ENCODE results near the gene IQCK. TPM values are rescaled to one million over a fixed set of nuclear protein-coding genes. Genes with fewer than 3 reads are reported as not detected.
"Not testable (repeated sequence)": the region's sequence is repeated elsewhere in the genome, so short reads cannot be mapped to it uniquely, and the experiment has no call there.

IQCK gene, protein sequence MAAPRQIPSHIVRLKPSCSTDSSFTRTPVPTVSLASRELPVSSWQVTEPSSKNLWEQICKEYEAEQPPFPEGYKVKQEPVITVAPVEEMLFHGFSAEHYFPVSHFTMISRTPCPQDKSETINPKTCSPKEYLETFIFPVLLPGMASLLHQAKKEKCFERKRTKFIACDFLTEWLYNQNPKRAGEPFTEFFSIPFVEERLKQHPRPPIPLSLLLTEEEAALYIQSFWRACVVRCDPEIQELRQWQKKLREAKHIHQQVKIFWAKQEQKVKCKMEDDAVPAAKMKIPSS
- total RNA-seq = 1 to 10 TPM; 3.3 to 4.0 TPM

GRCh38 chr16:19717741-19718623, at the start of gene IQCK, which contains the start of gene KNOP1:
TSS of gene IQCK (plus strand) at chr16:19718271. CDS start at chr16:19718307, 36 bp downstream.
TSS of gene KNOP1 (minus strand) at chr16:19718227. CDS start at chr16:19715035, 3,192 bp downstream.
- H3K36me3 Mint-ChIP-seq = peaks cover 21% of the 10 kb centered on the region
- no peaks in the 10 kb centered on the region for H3K9me3 Mint-ChIP-seq
- peak within 1 kb of the TSS; percentile 94 for H3K4me3 Mint-ChIP-seq

GRCh38 chr16:19672378-19672777, 45.7 kb upstream of the IQCK start:
- no peak overlapping the region for H3K4me3 Mint-ChIP-seq
- H3K27ac Mint-ChIP-seq = no peak overlapping the region
- no peaks in the 10 kb centered on the region for H3K9me3 Mint-ChIP-seq
- peaks cover 13% of the 10 kb centered on the region for H3K36me3 Mint-ChIP-seq
- no peak for DNase-seq
- no peaks in the 10 kb centered on the region for H3K27me3 Mint-ChIP-seq
- no peaks in the 10 kb centered on the region for H3K4me1 Mint-ChIP-seq

More at GRCh38 chr16:19717741-19718623, at the start of gene IQCK, which contains the start of gene KNOP1:
- Mint-ChIP-seq H3K27me3 (no peaks in the 10 kb centered on the region), H3K4me1 (peaks cover 8% of the 10 kb centered on the region), H3K27ac (peak within 1 kb of the TSS; percentile 93)
- peak; percentile 93 for DNase-seq

DNA sequence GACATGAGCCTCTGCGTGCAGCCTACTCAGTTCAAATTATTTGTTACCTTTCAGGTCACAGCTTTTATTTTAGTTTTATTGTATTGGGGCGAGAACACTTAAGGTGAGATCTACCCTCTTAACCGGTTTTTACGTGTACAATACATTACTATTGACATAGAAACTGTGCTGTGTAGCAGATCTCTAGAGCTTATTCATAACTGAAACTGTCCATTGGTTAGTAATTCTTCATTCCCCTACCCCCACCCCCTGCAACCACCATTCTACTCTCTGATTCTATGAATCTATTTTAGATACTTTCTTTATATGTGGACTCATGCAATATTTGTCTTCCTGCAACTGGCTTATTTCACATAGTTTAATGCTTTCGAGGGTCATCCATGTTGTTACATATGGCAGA, 43.6 kb upstream of the IQCK start:
- Mint-ChIP-seq H3K4me1 (no peaks in the 10 kb centered on the region), H3K36me3 (peaks cover 10% of the 10 kb centered on the region), H3K4me3 (no peak overlapping the region), H3K27me3 (no peaks in the 10 kb centered on the region), H3K27ac (no peak overlapping the region), H3K9me3 (no peaks in the 10 kb centered on the region)
- no peak for DNase-seq

DNA sequence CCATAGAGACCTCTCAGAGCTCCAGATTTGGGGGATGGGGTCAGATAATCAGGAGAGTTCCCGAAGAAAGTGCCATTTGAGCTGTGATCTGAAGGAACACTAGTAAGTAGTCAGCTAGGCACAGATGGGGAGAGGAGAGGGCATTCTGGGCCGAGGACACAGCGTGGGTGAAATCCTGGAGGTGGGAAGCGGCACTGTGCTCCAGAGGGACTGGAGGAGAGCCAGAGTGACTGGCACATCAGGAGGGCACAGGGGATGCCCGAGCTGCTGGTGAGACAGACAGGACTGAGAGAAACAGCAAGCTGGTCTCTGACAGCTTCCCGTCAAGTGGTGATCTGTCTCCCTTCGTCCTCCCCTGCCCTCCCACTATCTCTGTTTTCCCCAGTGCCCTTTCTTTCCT, 40.7 kb upstream of the IQCK start:
- Mint-ChIP-seq H3K4me1 (no peaks in the 10 kb centered on the region), H3K36me3 (peaks cover 17% of the 10 kb centered on the region), H3K4me3 (no peak overlapping the region), H3K27me3 (no peaks in the 10 kb centered on the region), H3K27ac (no peak overlapping the region), H3K9me3 (no peaks in the 10 kb centered on the region)
- DNase-seq = no peak

DNA sequence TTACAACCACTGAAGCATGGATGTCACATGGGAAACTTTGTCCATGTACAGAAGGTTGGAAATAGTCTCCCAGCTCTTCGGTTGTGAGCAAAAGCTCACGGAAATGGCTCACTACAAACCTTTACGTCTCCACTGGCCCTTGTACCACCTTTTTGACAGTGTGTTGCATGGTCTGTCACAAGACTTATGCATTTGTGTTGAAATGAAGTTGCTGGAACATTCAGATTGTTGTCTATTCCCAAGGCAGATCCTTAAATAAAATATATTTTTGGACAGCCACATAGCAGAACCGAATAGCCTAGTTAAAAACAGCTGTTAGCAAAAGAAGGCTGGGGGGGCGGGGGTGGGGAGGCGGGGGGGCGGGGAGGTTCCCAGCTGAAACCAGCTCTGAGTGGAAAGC, 39.3 kb upstream of the IQCK start:
- no peak for DNase-seq
- Mint-ChIP-seq H3K4me3 (no peak overlapping the region), H3K36me3 (peaks cover 31% of the 10 kb centered on the region), H3K9me3 (no peaks in the 10 kb centered on the region), H3K27ac (no peak overlapping the region), H3K27me3 (no peaks in the 10 kb centered on the region), H3K4me1 (no peaks in the 10 kb centered on the region)

- not testable (repeated sequence) for H3K27ac Mint-ChIP-seq, H3K27me3 Mint-ChIP-seq, DNase-seq, H3K4me3 Mint-ChIP-seq, H3K4me1 Mint-ChIP-seq, H3K9me3 Mint-ChIP-seq
- H3K36me3 Mint-ChIP-seq = peaks cover 36% of the 10 kb centered on the region
Observed at GRCh38 chr16:19679281-19679680, 38.8 kb upstream of the IQCK start.

DNA sequence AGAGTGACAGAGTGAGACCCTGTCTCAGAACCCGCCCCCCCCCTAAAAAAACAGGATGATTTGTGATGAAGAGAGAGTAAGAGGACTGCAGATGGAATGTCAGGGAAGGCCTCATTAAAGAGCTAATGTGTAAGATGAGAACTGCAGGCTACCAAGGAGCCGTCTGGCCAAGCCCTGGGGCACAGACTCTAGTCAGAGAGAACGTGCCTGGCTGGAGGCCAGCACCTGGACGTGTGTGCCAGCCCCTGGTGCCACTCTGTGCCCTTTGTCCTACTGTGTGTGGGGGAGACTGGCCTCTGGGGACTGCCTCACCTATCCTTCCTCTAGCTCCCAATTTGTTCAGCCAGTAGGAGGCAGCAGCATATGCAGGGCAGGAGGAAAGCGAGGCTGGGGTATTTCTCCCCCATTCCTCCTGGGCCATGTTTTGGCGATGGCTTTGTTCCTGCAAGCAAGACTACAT, 37.2 kb upstream of the IQCK start:
- H3K4me1 Mint-ChIP-seq = no peaks in the 10 kb centered on the region

DNA sequence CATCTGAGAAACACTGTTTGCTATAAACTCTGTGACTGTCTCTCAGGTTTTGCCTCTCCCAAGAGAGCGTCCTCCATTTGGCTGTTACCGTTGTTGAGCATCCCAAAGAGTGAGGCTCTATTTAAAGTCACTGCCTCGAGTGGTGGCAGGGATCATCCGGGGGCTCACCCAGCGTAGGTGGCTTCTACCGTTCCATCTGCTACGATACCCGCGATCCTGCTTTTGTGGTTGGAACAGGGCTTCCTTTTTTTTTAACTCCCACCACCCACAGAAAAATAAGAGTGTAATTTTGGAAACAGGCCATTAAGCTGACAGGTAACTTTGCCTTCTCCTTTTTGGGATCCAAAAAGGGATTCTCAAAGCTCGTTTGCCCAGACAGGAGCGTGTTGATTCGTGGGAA, 36.4 kb upstream of the IQCK start:
- H3K27me3 Mint-ChIP-seq = no peaks in the 10 kb centered on the region
- H3K4me1 Mint-ChIP-seq = no peaks in the 10 kb centered on the region
- no peak overlapping the region for H3K4me3 Mint-ChIP-seq
- H3K36me3 Mint-ChIP-seq = peaks cover 44% of the 10 kb centered on the region
- no peak for DNase-seq
- no peaks in the 10 kb centered on the region for H3K9me3 Mint-ChIP-seq
- H3K27ac Mint-ChIP-seq = no peak overlapping the region

More for the DNA sequence above, 37.2 kb upstream of the IQCK start:
- Mint-ChIP-seq H3K36me3 (peaks cover 40% of the 10 kb centered on the region), H3K27ac (no peak overlapping the region), H3K27me3 (no peaks in the 10 kb centered on the region), H3K4me3 (no peak overlapping the region), H3K9me3 (no peaks in the 10 kb centered on the region)
- no peak for DNase-seq

- Mint-ChIP-seq H3K4me1 (no peaks in the 10 kb centered on the region), H3K4me3 (no peak overlapping the region), H3K27me3 (no peaks in the 10 kb centered on the region), H3K27ac (no peak overlapping the region), H3K9me3 (no peaks in the 10 kb centered on the region), H3K36me3 (peaks cover 44% of the 10 kb centered on the region)
- no peak for DNase-seq
Observed at GRCh38 chr16:19683453-19684236, 34.4 kb upstream of the IQCK start.

DNA sequence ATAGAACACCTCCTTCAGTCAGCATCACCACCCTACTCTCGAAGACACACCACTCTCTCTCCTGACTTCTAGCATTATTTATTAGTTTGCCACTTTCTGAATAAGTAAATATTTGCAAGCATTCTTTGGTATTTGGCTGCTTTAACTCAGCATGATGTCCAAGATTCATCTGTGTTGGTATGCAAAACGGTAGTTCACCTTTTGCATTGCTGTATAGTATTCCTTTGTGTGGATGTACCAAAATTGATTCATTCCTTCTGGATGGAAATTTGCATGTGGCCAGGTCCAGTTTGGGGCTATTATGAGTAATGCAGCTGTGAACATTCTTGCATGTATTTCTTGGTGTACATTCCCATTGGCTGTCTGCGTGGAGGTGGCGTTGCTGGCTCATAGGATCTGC, 32.9 kb upstream of the IQCK start:
- DNase-seq = no peak
- H3K36me3 Mint-ChIP-seq = peaks cover 44% of the 10 kb centered on the region
- no peaks in the 10 kb centered on the region for H3K27me3 Mint-ChIP-seq
- peaks cover 10% of the 10 kb centered on the region for H3K4me1 Mint-ChIP-seq
- no peak overlapping the region for H3K4me3 Mint-ChIP-seq
- no peaks in the 10 kb centered on the region for H3K9me3 Mint-ChIP-seq
- no peak overlapping the region for H3K27ac Mint-ChIP-seq

GRCh38 chr16:19687279-19687678, 30.8 kb upstream of the IQCK start:
- Mint-ChIP-seq H3K4me3 (no peak overlapping the region), H3K27ac (no peak overlapping the region), H3K4me1 (peaks cover 10% of the 10 kb centered on the region), H3K27me3 (no peaks in the 10 kb centered on the region), H3K36me3 (peaks cover 39% of the 10 kb centered on the region), H3K9me3 (no peaks in the 10 kb centered on the region)
- no peak for DNase-seq

GRCh38 chr16:19688396-19689024, 29.6 kb upstream of the IQCK start:
- no peaks in the 10 kb centered on the region for H3K27me3 Mint-ChIP-seq
- peaks cover 10% of the 10 kb centered on the region for H3K4me1 Mint-ChIP-seq
- DNase-seq = no peak
- H3K36me3 Mint-ChIP-seq = peaks cover 29% of the 10 kb centered on the region
- H3K4me3 Mint-ChIP-seq = no peak overlapping the region
- H3K27ac Mint-ChIP-seq = no peak overlapping the region
- H3K9me3 Mint-ChIP-seq = no peaks in the 10 kb centered on the region

DNA sequence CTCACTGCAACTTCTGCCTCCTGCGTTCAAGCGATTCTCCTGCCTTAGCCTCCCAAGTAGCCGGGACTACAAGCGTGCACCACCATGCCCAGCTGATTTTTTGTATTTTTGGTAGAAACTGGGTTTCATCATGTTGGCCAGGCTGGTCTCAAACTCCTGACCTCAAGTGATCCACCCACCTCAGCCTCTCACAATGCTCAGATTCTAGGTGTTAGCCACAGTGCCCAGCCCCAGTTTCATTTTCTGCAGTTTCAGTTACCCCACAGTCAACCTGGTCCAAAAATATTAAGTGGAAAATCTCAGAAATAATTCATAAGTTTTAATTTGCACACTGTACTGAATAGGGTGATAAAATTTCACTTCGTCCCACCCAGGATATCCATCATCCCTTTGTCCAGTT, 28.7 kb upstream of the IQCK start:
- DNase-seq = peak; percentile 8
- peaks cover 20% of the 10 kb centered on the region for H3K36me3 Mint-ChIP-seq

GRCh38 chr16:19690196-19690595, 27.9 kb upstream of the IQCK start:
- Mint-ChIP-seq H3K36me3 (peaks cover 13% of the 10 kb centered on the region), H3K4me1 (peaks cover 13% of the 10 kb centered on the region), H3K27ac (no peak overlapping the region), H3K9me3 (no peaks in the 10 kb centered on the region), H3K27me3 (no peaks in the 10 kb centered on the region), H3K4me3 (no peak overlapping the region)
- DNase-seq = no peak

More for the DNA sequence above, 28.7 kb upstream of the IQCK start:
- Mint-ChIP-seq H3K4me1 (peaks cover 12% of the 10 kb centered on the region), H3K9me3 (no peaks in the 10 kb centered on the region), H3K27ac (no peak overlapping the region), H3K4me3 (no peak overlapping the region), H3K27me3 (no peaks in the 10 kb centered on the region)

Data from activated naive CD8-positive, alpha-beta T cell treated with anti-CD3 and anti-CD28 coated beads for 36 hours (primary cell).